K562 (cell line): ENCODE measurements around the gene B3GAT3. TPM values are rescaled to one million over a fixed set of nuclear protein-coding genes. Genes with fewer than 3 reads are reported as not detected.

ENCODE experiments used
- ATAC-seq: fragments of 200-7000 bp; cut with Tn5 transposase; 3 replicates; pipeline ENCODE4 v1.9.1; 2020; ENCODE audit warnings: moderate library complexity
- BruUV-seq: library from RNA; stranded (reverse); fragments of 400-500 nt; replicated peaks from 2 replicates; lab custom pipeline; 2021; lab: Mats Ljungman, UMichigan
- CTCF ChIA-PET: fragments of 300-600 bp; formaldehyde crosslinking; extraction: SDS; loops from one replicate; lab custom pipeline; 2021; ENCODE audit warnings: low intra/inter-chr PET ratio; lab: Yijun Ruan, JAX
- POLR2A ChIA-PET: fragments of 300-600, 350-650 bp; sonication (Branson Sonifier 250); formaldehyde crosslinking; extraction: SDS; loops from one replicate; lab custom pipeline; 2021; ENCODE audit warnings: antibody characterized with exemption, inconsistent platforms; lab: Yijun Ruan, JAX
- DNase-seq, 4 experiments: peaks; one replicate each; pipeline versions ENCODE4 v3.0.0 to v3.0.0-alpha.2; 2011 to 2018; ENCODE audit warnings: low spot score in 3 of 4, mixed read lengths in 3 of 4; ENCODE audit errors: extremely low read depth in 1 of 4
- FAIRE-seq: peaks from 2 replicates; lab custom pipeline; 2011; peaks lifted over from hg19 to GRCh38; lab: Jason Lieb, UNC
- H2AFZ ChIP-seq: 2 replicates; pipeline ENCODE4 v1.6.0; 2011; ENCODE audit warnings: low read depth, low read length, control low read depth, inconsistent platforms
- H3K27ac ChIP-seq: fragments of 200-600 bp; 3 replicates; pipeline ENCODE4 v1.8.0; 2011; ENCODE audit warnings: low read depth, mild to moderate bottlenecking, control low read depth, inconsistent platforms, low read length, moderate library complexity, mixed read lengths; ENCODE audit errors: extremely low read depth
- H3K27me3 ChIP-seq, 2 experiments: fragments of 300-600 bp in 1 of 2; 2 replicates in 1 of 2; 3 replicates in 1 of 2; pipeline versions ENCODE4 v1.6.0 to v1.8.0; 2011; ENCODE audit warnings: inconsistent platforms in 2 of 2, low read length in 2 of 2, mild to moderate bottlenecking in 1 of 2, mixed read lengths in 1 of 2, moderate library complexity in 1 of 2; ENCODE audit not compliant: control insufficient read depth in 2 of 2, insufficient read depth in 2 of 2
- H3K36me3 ChIP-seq: fragments of 300-600 bp; 3 replicates; pipeline ENCODE4 v1.8.0; 2011; ENCODE audit warnings: mild to moderate bottlenecking, low read length, inconsistent platforms; ENCODE audit not compliant: control insufficient read depth, insufficient read depth
- H3K4me1 ChIP-seq, 2 experiments: fragments of 200-600 bp in 1 of 2; replicated peaks in 1 of 2; 2 replicates in 1 of 2; 3 replicates in 1 of 2; pipeline versions ENCODE4 v1.5.1 to v1.8.0; 2011; ENCODE audit warnings: inconsistent platforms in 2 of 2, low read length in 2 of 2, mild to moderate bottlenecking in 1 of 2, mixed read lengths in 1 of 2, moderate library complexity in 1 of 2; ENCODE audit not compliant: control insufficient read depth in 2 of 2, insufficient read depth in 2 of 2
- H3K4me2 ChIP-seq: 2 replicates; pipeline ENCODE4 v1.6.1; 2011; ENCODE audit warnings: low read length, control low read depth, inconsistent platforms, mixed read lengths; ENCODE audit not compliant: insufficient read depth
- H3K4me3 ChIP-seq: fragments of 200-600 bp; sonication (generic), shearing (Covaris generic); 2 replicates; pipeline ENCODE4 v1.5.1; 2016; ENCODE audit warnings: control low read depth, inconsistent platforms
- H3K79me2 ChIP-seq: fragments of 200-600 bp; 3 replicates; pipeline ENCODE4 v1.8.0; 2011; ENCODE audit warnings: low read length, inconsistent platforms; ENCODE audit not compliant: control insufficient read depth, insufficient read depth
- H3K9ac ChIP-seq, 2 experiments: 2 replicates each; pipeline versions ENCODE4 v1.6.0 to v1.6.1; 2011; ENCODE audit warnings: low read depth in 2 of 2, low read length in 2 of 2, control low read depth in 1 of 2, inconsistent platforms in 1 of 2, mild to moderate bottlenecking in 1 of 2, mixed read lengths in 1 of 2; ENCODE audit not compliant: insufficient read depth in 1 of 2
- H3K9me1 ChIP-seq: one replicate; pipeline ENCODE4 v1.6.0; 2011; ENCODE audit warnings: inconsistent platforms, mild to moderate bottlenecking, low read length, moderate library complexity; ENCODE audit not compliant: control insufficient read depth, insufficient read depth
- H3K9me3 ChIP-seq: replicated peaks from 2 replicates; pipeline ENCODE4 v1.5.1; 2011; ENCODE audit warnings: low read depth, low read length, inconsistent platforms; ENCODE audit not compliant: control insufficient read depth, insufficient read depth
- H4K20me1 ChIP-seq: replicated peaks from 2 replicates; pipeline ENCODE4 v1.6.1; 2011; ENCODE audit warnings: low read length, inconsistent platforms, mixed read lengths; ENCODE audit not compliant: control insufficient read depth, insufficient read depth
- HMG20A ChIP-seq: fragments of 450-650 bp; formaldehyde crosslinking; conservative IDR thresholded peaks from 2 replicates; pipeline ENCODE4 v1.4.0; 2020; ENCODE audit warnings: mild to moderate bottlenecking, mixed read lengths
- KDM5B ChIP-seq: fragments of 200-600 bp; sonication (generic); IDR thresholded peaks from 2 replicates; pipeline ENCODE4 v1.6.1; 2012; ENCODE audit warnings: low read depth, mild to moderate bottlenecking, moderate library complexity, low read length, control low read depth, inconsistent platforms; ENCODE audit not compliant: insufficient replicate concordance
- NFIX ChIP-seq: fragments of 250-450 bp; sonication (Bioruptor Pico); IDR thresholded peaks from 2 replicates; pipeline ENCODE4 v1.4.0; 2020; ENCODE audit warnings: low read depth, mild to moderate bottlenecking, moderate library complexity
- RB1 ChIP-seq: fragments of 450-650 bp; IDR thresholded peaks from 2 replicates; pipeline ENCODE4 v1.6.1; 2017; ENCODE audit warnings: low read depth, mild to moderate bottlenecking
- ZBTB17 ChIP-seq: fragments of 450-650 bp; formaldehyde crosslinking; IDR thresholded peaks from 2 replicates; pipeline ENCODE4 v1.4.0; 2020; ENCODE audit warnings: mild to moderate bottlenecking
- WGBS: fragments of 100-300 bp; shearing (Covaris generic); methylation state at CpG from one replicate; pipeline ENCODE4 v1.1.6; 2016; ENCODE audit warnings: low coverage, mixed read lengths; ENCODE audit not compliant: insufficient coverage; ENCODE audit errors: missing lambda C conversion rate; 5-methylcytosine and 5-hydroxymethylcytosine counted together
- in situ Hi-C: fragments of 300-500 bp; cut with MboI; formaldehyde crosslinking; loops from 4 replicates; pipeline ENCODE4 v1.15.0; 2018; ENCODE audit warnings: inconsistent platforms, mixed read lengths
- intact Hi-C: fragments of 100-400 bp; cut with micrococcal nuclease; formaldehyde crosslinking; loops from 2 replicates; pipeline ENCODE4 v1.14.2; 2022
- polyA plus RNA-seq, 8 experiments: library from polyadenylated mRNA; depleted of rRNA in 4 of 8; stranded (reverse) in 5 of 8; unstranded in 3 of 8; fragments of >200 nt; fragmentation: Nextera tagmentation in 2 of 8; fragmentation: Illumina TruSeq in 1 of 8; extraction: Ambion mirVana in 2 of 8; extraction: Trizol in 1 of 8; gene quantifications; 2 replicates each; pipeline versions ENCODE4 v1.2.1 to v1.2.3, GENCODE V29; 2011 to 2014; ENCODE audit warnings: inconsistent platforms in 1 of 8, missing spikeins in 1 of 8
- total RNA-seq, 7 experiments: library from RNA; depleted of rRNA in 6 of 7; stranded (reverse); fragments of >200 nt in 6 of 7; fragmentation: Illumina TruSeq in 2 of 7; extraction: Trizol in 2 of 7; gene quantifications; 2 replicates each; pipeline versions ENCODE4 v1.2.1 to v1.2.3, GENCODE V29; 2011 to 2021; ENCODE audit warnings: low replicate concordance in 1 of 7
- TF ChIP-seq, protein P1 (sequence below): fragments of 450-650 bp; formaldehyde crosslinking; IDR thresholded peaks from 2 replicates; pipeline ENCODE4 v1.4.0; 2020; ENCODE audit warnings: mild to moderate bottlenecking, moderate library complexity
- TF ChIP-seq, protein P2 (sequence below): fragments of 450-650 bp; IDR thresholded peaks from 2 replicates; pipeline ENCODE4 v1.6.1; 2017; ENCODE audit warnings: antibody characterized with exemption, mild to moderate bottlenecking

The B3GAT3 gene
- total and polyA plus RNA-seq, 9 of the 15 experiments (the other 6 are each of a cell fraction or from before 2014, with no cell fraction given): 0.30 to 64.0 (median 21.4) TPM

- H3K4me2 ChIP-seq: no peak overlapping the region
- H3K4me1 ChIP-seq: peaks cover 19 to 37% of the 10 kb centered on the region in 2 experiments; a peak in 4 of 5 replicates
- DNase-seq: no peak
- CTCF ChIA-PET: no interaction called here
- intact Hi-C loops: no loop called here
- TF ChIP-seq, protein P1, sequence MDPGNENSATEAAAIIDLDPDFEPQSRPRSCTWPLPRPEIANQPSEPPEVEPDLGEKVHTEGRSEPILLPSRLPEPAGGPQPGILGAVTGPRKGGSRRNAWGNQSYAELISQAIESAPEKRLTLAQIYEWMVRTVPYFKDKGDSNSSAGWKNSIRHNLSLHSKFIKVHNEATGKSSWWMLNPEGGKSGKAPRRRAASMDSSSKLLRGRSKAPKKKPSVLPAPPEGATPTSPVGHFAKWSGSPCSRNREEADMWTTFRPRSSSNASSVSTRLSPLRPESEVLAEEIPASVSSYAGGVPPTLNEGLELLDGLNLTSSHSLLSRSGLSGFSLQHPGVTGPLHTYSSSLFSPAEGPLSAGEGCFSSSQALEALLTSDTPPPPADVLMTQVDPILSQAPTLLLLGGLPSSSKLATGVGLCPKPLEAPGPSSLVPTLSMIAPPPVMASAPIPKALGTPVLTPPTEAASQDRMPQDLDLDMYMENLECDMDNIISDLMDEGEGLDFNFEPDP (CRISPR knock-in tag): no peak
- no peak for TF ChIP-seq HMG20A
- TF ChIP-seq NFIX: no peak
- TF ChIP-seq, protein P2, sequence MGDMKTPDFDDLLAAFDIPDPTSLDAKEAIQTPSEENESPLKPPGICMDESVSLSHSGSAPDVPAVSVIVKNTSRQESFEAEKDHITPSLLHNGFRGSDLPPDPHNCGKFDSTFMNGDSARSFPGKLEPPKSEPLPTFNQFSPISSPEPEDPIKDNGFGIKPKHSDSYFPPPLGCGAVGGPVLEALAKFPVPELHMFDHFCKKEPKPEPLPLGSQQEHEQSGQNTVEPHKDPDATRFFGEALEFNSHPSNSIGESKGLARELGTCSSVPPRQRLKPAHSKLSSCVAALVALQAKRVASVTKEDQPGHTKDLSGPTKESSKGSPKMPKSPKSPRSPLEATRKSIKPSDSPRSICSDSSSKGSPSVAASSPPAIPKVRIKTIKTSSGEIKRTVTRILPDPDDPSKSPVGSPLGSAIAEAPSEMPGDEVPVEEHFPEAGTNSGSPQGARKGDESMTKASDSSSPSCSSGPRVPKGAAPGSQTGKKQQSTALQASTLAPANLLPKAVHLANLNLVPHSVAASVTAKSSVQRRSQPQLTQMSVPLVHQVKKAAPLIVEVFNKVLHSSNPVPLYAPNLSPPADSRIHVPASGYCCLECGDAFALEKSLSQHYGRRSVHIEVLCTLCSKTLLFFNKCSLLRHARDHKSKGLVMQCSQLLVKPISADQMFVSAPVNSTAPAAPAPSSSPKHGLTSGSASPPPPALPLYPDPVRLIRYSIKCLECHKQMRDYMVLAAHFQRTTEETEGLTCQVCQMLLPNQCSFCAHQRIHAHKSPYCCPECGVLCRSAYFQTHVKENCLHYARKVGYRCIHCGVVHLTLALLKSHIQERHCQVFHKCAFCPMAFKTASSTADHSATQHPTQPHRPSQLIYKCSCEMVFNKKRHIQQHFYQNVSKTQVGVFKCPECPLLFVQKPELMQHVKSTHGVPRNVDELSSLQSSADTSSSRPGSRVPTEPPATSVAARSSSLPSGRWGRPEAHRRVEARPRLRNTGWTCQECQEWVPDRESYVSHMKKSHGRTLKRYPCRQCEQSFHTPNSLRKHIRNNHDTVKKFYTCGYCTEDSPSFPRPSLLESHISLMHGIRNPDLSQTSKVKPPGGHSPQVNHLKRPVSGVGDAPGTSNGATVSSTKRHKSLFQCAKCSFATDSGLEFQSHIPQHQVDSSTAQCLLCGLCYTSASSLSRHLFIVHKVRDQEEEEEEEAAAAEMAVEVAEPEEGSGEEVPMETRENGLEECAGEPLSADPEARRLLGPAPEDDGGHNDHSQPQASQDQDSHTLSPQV: no peak
- TF ChIP-seq ZBTB17 (CRISPR knock-in tag): no peak
- TF ChIP-seq RB1: no peak
- no peak for TF ChIP-seq KDM5B
- TF ChIP-seq, all 486 proteins: peak for 0
- no TSS peak for BruUV-seq
- no peaks in the 10 kb centered on the region for H3K9me1 ChIP-seq
- H4K20me1 ChIP-seq: peaks cover 3% of the 10 kb centered on the region; the same call in 1 of the 2 replicates
- peaks cover 76% of the 10 kb centered on the region for H3K36me3 ChIP-seq
- no peak overlapping the region for H2AFZ ChIP-seq
- ATAC-seq (no peak), FAIRE-seq (no peak)
- H3K27ac ChIP-seq: no peak overlapping the region; the same call in 2 of the 3 replicates
- POLR2A ChIA-PET: interaction anchor here (0.7 to 3.8 kb wide), 5 partner anchors 8 to 23 kb away, joined by 3 to 34 read pairs (median 13); partner anchors contain the start of gene TUT1
- H3K4me3 ChIP-seq: no peak overlapping the region
- in situ Hi-C loops: no loop called here
- peak overlapping the region in 1 of 2 experiments; percentile 98; a peak in 2 of 4 replicates for H3K9ac ChIP-seq
- no peaks in the 10 kb centered on the region for H3K27me3 ChIP-seq
- 90% methylated on average over 12 of the region's 14 CpGs for WGBS
- peaks cover 45% of the 10 kb centered on the region for H3K79me2 ChIP-seq
- H3K9me3 ChIP-seq: no peaks in the 10 kb centered on the region
Observed at GRCh38 chr11:62575837-62576236, 45.9 kb downstream of the B3GAT3 start.
